Measurements from ENCODE around the gene CLECL1. TPM values are rescaled to one million over a fixed set of nuclear protein-coding genes. Genes with fewer than 3 reads are reported as not detected.

CLECL1 gene
- total and polyA plus RNA-seq, 2 donors (not counting 3 experiments of a cell fraction or from before 2014, with no cell fraction given) = not detected

GRCh38 chr12:9762369-9762768 lies 29.5 kb upstream of the CLECL1 start:
- Histone ChIP-seq H3K36me3 (ENCODE audit: control insufficient read depth in 2 of 2, extremely low read depth in 1 of 2, insufficient read depth in 2 of 2, low read length in 2 of 2) (no peaks in the 10 kb centered on the region), H3K4me2 (ENCODE audit: insufficient read depth, low read length) (no peak overlapping the region), H3K9ac (replicated peaks; ENCODE audit: extremely low read depth, insufficient read depth, low read length) (no peak overlapping the region), H3K4me3 (replicated peaks in 1 of 3; ENCODE audit: insufficient read depth in 1 of 3, low read depth in 1 of 3, low read length in 3 of 3) (no peak overlapping the region), H4K20me1 (replicated peaks; ENCODE audit: control insufficient read depth, extremely low read depth, insufficient read depth, low read length) (no peaks in the 10 kb centered on the region), H3K27me3 (ENCODE audit: control insufficient read depth in 2 of 2, insufficient read depth in 2 of 2, low read length in 2 of 2) (no peaks in the 10 kb centered on the region), H3K9me3 (replicated peaks; ENCODE audit: control insufficient read depth, insufficient read depth, low read length) (no peaks in the 10 kb centered on the region), H3K79me2 (ENCODE audit: control insufficient read depth, insufficient read depth, low read length) (no peaks in the 10 kb centered on the region), H3K4me1 (ENCODE audit: control insufficient read depth, extremely low read depth, insufficient read depth, low read length) (peaks cover 13% of the 10 kb centered on the region), H3K27ac (ENCODE audit: insufficient read depth, low read depth, low read length) (no peak overlapping the region), H2AFZ (ENCODE audit: low read depth, low read length) (no peak overlapping the region), H3K9me1 (replicated peaks; ENCODE audit: control insufficient read depth, extremely low read depth, insufficient read depth, low read length) (no peaks in the 10 kb centered on the region)
- intact Hi-C loops (cut with micrococcal nuclease) = no loop called here
- no peak for DNase-seq (ENCODE audit: low read depth, low spot score)
- dilution Hi-C loops (cut with MboI; ENCODE audit: extremely low pct_ligation_motif_present, low sequenced_read_pairs) = no loop called here
- no peak for TF ChIP-seq JUN (IDR thresholded peaks at IDR 0.05; ENCODE audit: borderline replicate concordance, insufficient read depth, insufficient read length, low read depth)
- TF ChIP-seq EZH2 (IDR thresholded peaks at IDR 0.05; ENCODE audit: borderline replicate concordance, low read depth, low read length, severe bottlenecking) = no peak
- TF ChIP-seq MYC (IDR thresholded peaks at IDR 0.05; ENCODE audit: low read depth, low read length) = no peak
- TF ChIP-seq MAX (IDR thresholded peaks at IDR 0.05; ENCODE audit: insufficient read depth, insufficient read length) = no peak
- TF ChIP-seq POLR2A (IDR thresholded peaks at IDR 0.05; ENCODE audit: low read depth, low read length) = no peak
- no peak for TF ChIP-seq GATA2 (IDR thresholded peaks at IDR 0.05; ENCODE audit: insufficient read depth, insufficient read length, low read depth, low read length)
- TF ChIP-seq POLR2AphosphoS5 (IDR thresholded peaks at IDR 0.05; ENCODE audit: insufficient read depth, low read depth, low read length) = no peak
- no peak for TF ChIP-seq CTCF (IDR thresholded peaks at IDR 0.05; ENCODE audit: extremely low read depth in 1 of 2, insufficient read depth in 1 of 2, low read depth in 1 of 2, low read length in 2 of 2)
- no peak for TF ChIP-seq FOS (IDR thresholded peaks at IDR 0.05; ENCODE audit: borderline replicate concordance, insufficient read depth, low read length)
- POLR2A ChIA-PET = no interaction called here
- no peak for FAIRE-seq
- no TSS peak for BruUV-seq (replicated peaks)
- CTCF ChIA-PET = interaction anchor here (1.3 to 3.2 kb wide), 4 partner anchors 11 to 35 kb away, joined by 5 to 30 read pairs (median 9); no protein-coding TSS in a partner anchor
